Measurements from ENCODE around the gene C21orf58. TPM values are rescaled to one million over a fixed set of nuclear protein-coding genes. Genes with fewer than 3 reads are reported as not detected.

C21orf58 gene
- total RNA-seq, 1 experiment from 2014 or later, result 20.3 TPM

DNA sequence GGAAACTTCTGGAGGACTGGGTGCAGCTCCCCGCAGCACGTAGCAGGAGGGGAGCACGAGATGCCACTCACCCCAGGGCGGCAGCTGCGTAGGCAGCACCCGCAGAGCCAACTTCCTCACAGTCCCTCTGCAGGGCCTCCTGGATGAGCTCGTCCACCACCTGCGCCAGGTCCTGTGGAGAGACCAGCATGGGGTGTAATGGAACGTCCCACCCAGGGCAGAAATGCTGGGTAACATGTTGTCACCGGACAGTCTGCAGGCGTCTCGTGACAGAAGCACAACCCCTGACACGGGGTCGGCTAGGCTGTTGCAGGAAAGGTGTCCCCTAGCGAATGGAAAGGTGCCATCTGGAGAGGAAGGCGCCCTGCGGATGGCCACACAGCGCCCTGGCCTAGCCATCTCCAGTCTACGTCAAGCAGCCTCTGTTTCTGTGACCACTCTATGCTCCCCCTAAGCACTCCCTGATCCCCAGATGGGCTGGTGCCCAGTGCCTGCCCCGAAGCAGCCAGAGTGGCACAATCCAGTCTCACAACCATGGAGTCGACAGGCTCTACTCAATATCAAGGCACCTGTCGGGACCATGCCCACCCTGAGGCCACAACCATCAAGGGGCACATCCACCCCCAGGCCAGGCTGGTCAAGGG is 59.5 kb downstream of the C21orf58 start:
- H3K27me3 ChIP-seq (replicated peaks), result no peaks in the 10 kb centered on the region
- no peak for DNase-seq (ENCODE audit: low read depth in 1 of 2, low spot score in 2 of 2)
- H3K36me3 ChIP-seq, result peaks cover 89% of the 10 kb centered on the region
- H3K9me3 ChIP-seq (replicated peaks), result no peaks in the 10 kb centered on the region
- no peak overlapping the region for H3K27ac ChIP-seq
- H3K4me3 ChIP-seq, result no peak overlapping the region
- H3K4me1 ChIP-seq (replicated peaks), result no peaks in the 10 kb centered on the region

GRCh38 chr21:46256501-46256994 is 67.1 kb downstream of the C21orf58 start:
- Histone ChIP-seq H3K9me3 (replicated peaks) (no peaks in the 10 kb centered on the region), H3K4me3 (no peak overlapping the region), H3K27me3 (replicated peaks) (no peaks in the 10 kb centered on the region), H3K4me1 (replicated peaks) (no peaks in the 10 kb centered on the region), H3K27ac (no peak overlapping the region), H3K36me3 (peaks cover 94% of the 10 kb centered on the region)
- no peak for DNase-seq (ENCODE audit: low read depth in 1 of 2, low spot score in 2 of 2)

DNA sequence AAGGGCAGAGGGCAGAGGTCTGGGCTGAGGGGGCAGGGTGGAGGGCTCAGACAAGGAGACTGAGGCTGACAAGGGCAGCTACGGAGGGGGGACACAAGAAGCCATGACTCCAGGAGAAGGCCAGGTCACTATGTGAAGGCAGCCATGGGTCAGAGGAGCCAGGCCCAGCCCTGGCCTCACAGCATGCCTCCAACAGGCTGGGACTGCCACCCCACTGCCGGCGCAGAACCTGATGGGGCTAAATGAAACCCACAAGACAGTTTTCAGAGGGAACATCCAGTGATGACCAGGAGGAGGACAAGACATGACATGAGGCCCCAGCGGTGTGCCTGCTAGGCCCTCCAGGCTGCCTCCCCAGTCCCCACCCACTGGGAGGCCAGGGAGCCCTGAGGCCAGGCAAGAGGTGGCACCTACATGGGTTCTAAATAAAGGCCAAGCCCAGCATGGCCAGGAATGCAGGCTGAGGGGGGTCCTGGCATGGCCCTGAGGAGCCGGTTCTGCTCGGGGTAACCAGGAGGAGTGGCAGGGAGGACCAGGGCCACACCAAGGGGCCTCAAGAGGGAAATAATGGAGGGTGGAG is 67.8 kb downstream of the C21orf58 start:
- Histone ChIP-seq H3K27me3 (replicated peaks) (no peaks in the 10 kb centered on the region), H3K36me3 (peaks cover 95% of the 10 kb centered on the region)

GRCh38 chr21:46255166-46255565 is 68.5 kb downstream of the C21orf58 start:
- Histone ChIP-seq H3K27me3 (replicated peaks) (no peaks in the 10 kb centered on the region), H3K27ac (no peak overlapping the region), H3K4me1 (replicated peaks) (no peaks in the 10 kb centered on the region), H3K4me3 (no peak overlapping the region), H3K9me3 (replicated peaks) (no peaks in the 10 kb centered on the region), H3K36me3 (peaks cover 95% of the 10 kb centered on the region)
- no peak for DNase-seq (ENCODE audit: low read depth in 1 of 2, low spot score in 2 of 2)

More for the DNA sequence above, 67.8 kb downstream of the C21orf58 start:
- H3K4me3 ChIP-seq, result no peak overlapping the region
- no peak overlapping the region for H3K27ac ChIP-seq
- H3K4me1 ChIP-seq (replicated peaks), result no peaks in the 10 kb centered on the region
- DNase-seq (ENCODE audit: low read depth in 1 of 2, low spot score in 2 of 2), result no peak
- H3K9me3 ChIP-seq (replicated peaks), result no peaks in the 10 kb centered on the region

DNA sequence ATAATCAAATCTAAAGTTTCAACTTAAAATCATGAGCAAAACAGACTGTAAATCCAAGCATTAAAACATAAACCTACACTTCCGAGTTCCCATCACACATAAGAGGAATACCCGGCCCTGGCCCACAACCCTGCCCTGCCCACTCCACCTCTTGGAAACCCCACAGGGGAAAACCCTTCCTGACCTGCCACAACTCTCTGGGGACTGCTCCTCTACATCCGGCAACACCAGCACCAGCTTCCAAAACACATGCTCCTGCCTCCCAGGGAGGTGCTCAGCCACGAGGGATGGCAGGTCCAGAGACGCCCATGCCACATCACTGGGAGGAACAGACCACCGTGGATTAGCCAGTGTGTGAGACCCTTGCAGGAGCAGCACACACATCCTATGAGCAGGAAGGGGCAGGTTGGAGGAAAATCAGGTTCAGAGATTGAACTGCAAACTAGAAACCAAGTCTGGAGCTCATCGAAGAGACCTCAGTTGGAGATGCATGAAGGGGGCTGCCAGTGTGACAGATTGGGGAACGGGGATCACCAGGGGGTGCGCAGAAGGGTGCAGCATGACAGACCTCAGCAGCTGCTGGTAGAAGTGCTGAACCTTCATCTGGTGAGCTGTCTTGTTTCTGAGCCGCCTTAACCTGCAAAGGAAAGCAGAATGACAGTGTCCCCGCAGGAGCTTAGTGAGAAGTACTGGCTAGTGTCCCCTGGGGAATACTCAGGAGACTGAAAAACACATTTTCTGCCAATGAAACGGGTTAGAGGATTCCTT is 69.3 kb downstream of the C21orf58 start:
- H3K36me3 ChIP-seq, result peaks cover 96% of the 10 kb centered on the region
- no peaks in the 10 kb centered on the region for H3K4me1 ChIP-seq (replicated peaks)
- no peaks in the 10 kb centered on the region for H3K9me3 ChIP-seq (replicated peaks)
- H3K4me3 ChIP-seq, result no peak overlapping the region
- H3K27ac ChIP-seq, result no peak overlapping the region
- no peak for DNase-seq (ENCODE audit: low read depth in 1 of 2, low spot score in 2 of 2)
- H3K27me3 ChIP-seq (replicated peaks), result no peaks in the 10 kb centered on the region

DNA sequence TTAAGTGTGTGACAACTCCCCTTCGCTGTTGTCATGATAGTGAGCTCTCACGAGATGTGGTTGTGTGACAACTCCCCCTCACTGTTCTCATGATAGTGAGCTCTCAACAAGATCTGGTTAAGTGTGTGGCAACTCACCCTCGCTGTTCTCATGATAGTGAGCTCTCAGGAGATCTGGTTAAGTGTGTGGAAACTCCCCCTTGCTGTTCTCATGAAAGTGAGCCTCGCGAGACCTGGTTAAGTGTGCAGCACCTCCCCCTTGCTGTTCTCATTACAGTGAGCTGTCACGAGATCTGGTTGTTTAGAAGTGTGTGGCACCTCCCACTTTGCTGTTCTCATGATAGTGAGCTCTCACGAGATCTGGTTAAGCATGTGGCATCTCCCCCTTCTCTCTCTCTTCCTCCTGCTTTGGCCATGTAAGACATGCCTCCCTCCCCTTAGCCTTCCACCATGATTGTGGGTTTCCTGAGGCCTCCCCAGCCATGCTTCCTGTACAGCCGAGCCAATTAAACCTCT is 70.0 kb downstream of the C21orf58 start:
- Histone ChIP-seq H3K4me1 (replicated peaks) (no peaks in the 10 kb centered on the region), H3K9me3 (replicated peaks) (no peaks in the 10 kb centered on the region), H3K36me3 (peaks cover 95% of the 10 kb centered on the region), H3K27ac (no peak overlapping the region), H3K27me3 (replicated peaks) (no peaks in the 10 kb centered on the region), H3K4me3 (no peak overlapping the region)
- no peak for DNase-seq (ENCODE audit: low read depth in 1 of 2, low spot score in 2 of 2)

DNA sequence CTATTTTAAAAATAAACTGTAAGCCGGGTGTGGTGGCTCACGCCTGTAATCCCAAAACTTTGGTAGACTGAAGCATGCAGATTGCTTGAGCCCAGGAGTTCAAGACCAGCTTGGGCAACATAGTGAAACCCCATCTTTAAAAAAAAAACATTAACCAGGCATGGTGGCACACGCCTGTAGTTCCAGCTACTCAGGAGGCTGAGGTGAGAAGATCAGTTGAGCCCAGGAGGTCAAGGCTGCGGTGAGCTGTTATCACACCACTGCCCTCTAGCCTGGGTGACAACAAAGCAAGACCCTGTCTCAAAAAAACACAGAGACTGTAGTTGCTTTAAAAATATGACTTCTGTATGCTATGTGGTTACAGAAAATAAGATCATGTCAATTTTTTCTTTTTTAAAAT is 70.8 kb downstream of the C21orf58 start:
- no peak overlapping the region for H3K27ac ChIP-seq
- no peaks in the 10 kb centered on the region for H3K4me1 ChIP-seq (replicated peaks)
- H3K27me3 ChIP-seq (replicated peaks), result no peaks in the 10 kb centered on the region
- H3K36me3 ChIP-seq, result peaks cover 92% of the 10 kb centered on the region
- no peak for DNase-seq (ENCODE audit: low read depth in 1 of 2, low spot score in 2 of 2)
- H3K9me3 ChIP-seq (replicated peaks), result no peaks in the 10 kb centered on the region
- H3K4me3 ChIP-seq, result no peak overlapping the region

Other genes with a start within 250 kb of the C21orf58 start
- 310 and 333 TPM in 2 replicates for gene COL6A2, start 225.8 kb downstream of the C21orf58 start, total RNA-seq (2014; rRNA removed; shearing (Covaris generic))
- not detected in 2 replicates for gene FTCD, start 168.3 kb downstream of the C21orf58 start, total RNA-seq (2014; rRNA removed; shearing (Covaris generic))
- 4.3 and 7.1 TPM in 2 replicates for gene SPATC1L, start 139.4 kb downstream of the C21orf58 start, total RNA-seq (2014; rRNA removed; shearing (Covaris generic))
- gene LSS, start 95.1 kb downstream of the C21orf58 start, total RNA-seq (2014; rRNA removed; shearing (Covaris generic)), result 27.3 and 33.3 TPM in 2 replicates
- 80.9 and 88.7 TPM in 2 replicates for gene MCM3AP, start 38.3 kb downstream of the C21orf58 start, total RNA-seq (2014; rRNA removed; shearing (Covaris generic))
- gene YBEY, start 37.5 kb downstream of the C21orf58 start, total RNA-seq (2014; rRNA removed; shearing (Covaris generic)), result 2.7 and 18.4 TPM in 2 replicates
- 48.0 and 57.3 TPM in 2 replicates for gene PCNT, start 286 bp upstream of the C21orf58 start, total RNA-seq (2014; rRNA removed; shearing (Covaris generic))
- 10.8 and 19.2 TPM in 2 replicates for gene DIP2A, start 135.0 kb upstream of the C21orf58 start, total RNA-seq (2014; rRNA removed; shearing (Covaris generic))

Data from SJSA1 (cell line).